Mesothelial cell of epicardium (in vitro differentiated cells): ENCODE results near the gene SHB. TPM values are rescaled to one million over a fixed set of nuclear protein-coding genes. Genes with fewer than 3 reads are reported as not detected.

Experiments used
- DNase-seq, 2 experiments: peaks; one replicate each; pipeline ENCODE4 v3.0.0; 2021; ENCODE audit warnings: low spot score in 2 of 2; ENCODE audit not compliant: unreplicated experiment in 2 of 2
- H3K27ac Mint-ChIP-seq: 2 replicates; pipeline ENCODE4 v1.8.0; 2021; ENCODE audit warnings: mixed read lengths
- H3K27me3 Mint-ChIP-seq: 2 replicates; pipeline ENCODE4 v1.8.0; 2021; ENCODE audit warnings: low read depth, mixed read lengths
- H3K36me3 Mint-ChIP-seq: 2 replicates; pipeline ENCODE4 v1.8.0; 2021; ENCODE audit warnings: mixed read lengths
- H3K4me1 Mint-ChIP-seq: 2 replicates; pipeline ENCODE4 v1.8.0; 2021; ENCODE audit warnings: mixed read lengths
- H3K4me3 Mint-ChIP-seq: 2 replicates; pipeline ENCODE4 v1.8.0; 2021; ENCODE audit warnings: mild to moderate bottlenecking, moderate library complexity, mixed read lengths
- H3K9me3 Mint-ChIP-seq: 2 replicates; pipeline ENCODE4 v1.8.0; 2021; ENCODE audit warnings: mixed read lengths
- total RNA-seq: library from RNA; stranded (reverse); gene quantifications from 3 replicates; pipeline ENCODE4 v1.2.1, GENCODE V29; 2021
- TF ChIP-seq, protein P1 (sequence below): fragments of 200-600 bp; sonication (generic); IDR thresholded peaks from one replicate; pipeline ENCODE4 v1.5.0; 2021; ENCODE audit warnings: antibody characterized with exemption; ENCODE audit not compliant: unreplicated experiment

The SHB gene
- total RNA-seq, 1 donor from 2014 or later, result 35.5 TPM

DNA sequence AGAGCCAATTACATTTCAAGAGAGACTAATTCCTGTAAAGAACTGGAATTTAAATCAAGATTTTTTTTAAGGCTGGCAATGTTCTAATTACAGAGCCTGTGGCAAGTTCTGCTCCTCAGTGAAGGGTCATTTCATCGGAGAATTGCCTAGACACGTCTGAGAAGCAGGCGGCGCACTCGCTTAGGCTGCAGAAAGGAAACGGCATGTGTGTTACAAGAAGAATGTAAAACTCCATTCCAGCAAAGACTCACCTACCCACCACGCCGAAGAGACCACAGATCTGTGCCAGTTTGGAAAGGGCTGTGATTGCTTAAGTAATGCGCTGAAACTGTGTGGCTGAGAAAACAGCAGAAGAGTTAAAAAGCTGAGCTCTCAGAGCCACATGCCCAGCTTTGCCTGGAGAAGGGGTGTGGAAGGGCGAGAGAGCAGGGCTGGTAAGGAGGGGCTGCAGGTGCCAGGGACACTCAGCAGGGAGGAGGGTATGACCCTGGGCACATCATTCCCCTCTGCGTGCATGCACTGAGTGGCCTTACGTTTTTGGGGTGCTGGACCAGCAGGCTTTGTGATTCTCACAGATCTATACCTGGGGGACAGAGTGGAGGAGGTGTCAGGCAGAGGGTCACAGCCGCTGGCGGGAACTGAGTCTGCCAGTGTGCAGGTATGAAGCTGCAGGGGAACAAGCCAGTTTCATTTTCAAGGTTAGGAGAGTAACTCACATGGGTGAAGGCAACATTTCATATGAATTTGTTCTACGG, 147.3 kb downstream of the SHB start:
- no peaks in the 10 kb centered on the region for H3K27me3 Mint-ChIP-seq
- peaks cover 2% of the 10 kb centered on the region for H3K36me3 Mint-ChIP-seq
- no peaks in the 10 kb centered on the region for H3K9me3 Mint-ChIP-seq
- peak overlapping the region; percentile 85 for H3K27ac Mint-ChIP-seq
- H3K4me3 Mint-ChIP-seq, result peak overlapping the region; percentile 1
- TF ChIP-seq, protein P1, sequence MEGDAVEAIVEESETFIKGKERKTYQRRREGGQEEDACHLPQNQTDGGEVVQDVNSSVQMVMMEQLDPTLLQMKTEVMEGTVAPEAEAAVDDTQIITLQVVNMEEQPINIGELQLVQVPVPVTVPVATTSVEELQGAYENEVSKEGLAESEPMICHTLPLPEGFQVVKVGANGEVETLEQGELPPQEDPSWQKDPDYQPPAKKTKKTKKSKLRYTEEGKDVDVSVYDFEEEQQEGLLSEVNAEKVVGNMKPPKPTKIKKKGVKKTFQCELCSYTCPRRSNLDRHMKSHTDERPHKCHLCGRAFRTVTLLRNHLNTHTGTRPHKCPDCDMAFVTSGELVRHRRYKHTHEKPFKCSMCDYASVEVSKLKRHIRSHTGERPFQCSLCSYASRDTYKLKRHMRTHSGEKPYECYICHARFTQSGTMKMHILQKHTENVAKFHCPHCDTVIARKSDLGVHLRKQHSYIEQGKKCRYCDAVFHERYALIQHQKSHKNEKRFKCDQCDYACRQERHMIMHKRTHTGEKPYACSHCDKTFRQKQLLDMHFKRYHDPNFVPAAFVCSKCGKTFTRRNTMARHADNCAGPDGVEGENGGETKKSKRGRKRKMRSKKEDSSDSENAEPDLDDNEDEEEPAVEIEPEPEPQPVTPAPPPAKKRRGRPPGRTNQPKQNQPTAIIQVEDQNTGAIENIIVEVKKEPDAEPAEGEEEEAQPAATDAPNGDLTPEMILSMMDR, result no peak
- H3K4me1 Mint-ChIP-seq, result peaks cover 40% of the 10 kb centered on the region
- DNase-seq, result no peak

DNA sequence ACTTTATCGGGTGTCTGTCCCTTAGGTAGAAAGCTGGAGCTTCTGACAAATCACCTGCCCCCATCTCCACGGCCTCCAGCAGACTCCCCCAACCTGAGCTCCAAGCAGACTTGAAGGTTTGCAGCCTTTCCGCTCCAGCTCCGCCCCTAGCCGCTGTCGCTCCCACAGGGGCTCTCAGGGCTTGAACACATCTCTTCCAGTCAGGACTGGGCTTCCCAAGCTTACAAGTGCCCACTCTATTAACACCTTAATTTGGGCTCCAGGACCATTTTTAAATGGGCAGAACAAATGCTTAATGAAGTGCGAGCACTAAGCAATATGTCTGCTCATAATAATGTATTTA, 147.9 kb downstream of the SHB start:
- H3K36me3 Mint-ChIP-seq, result peaks cover 2% of the 10 kb centered on the region

DNA sequence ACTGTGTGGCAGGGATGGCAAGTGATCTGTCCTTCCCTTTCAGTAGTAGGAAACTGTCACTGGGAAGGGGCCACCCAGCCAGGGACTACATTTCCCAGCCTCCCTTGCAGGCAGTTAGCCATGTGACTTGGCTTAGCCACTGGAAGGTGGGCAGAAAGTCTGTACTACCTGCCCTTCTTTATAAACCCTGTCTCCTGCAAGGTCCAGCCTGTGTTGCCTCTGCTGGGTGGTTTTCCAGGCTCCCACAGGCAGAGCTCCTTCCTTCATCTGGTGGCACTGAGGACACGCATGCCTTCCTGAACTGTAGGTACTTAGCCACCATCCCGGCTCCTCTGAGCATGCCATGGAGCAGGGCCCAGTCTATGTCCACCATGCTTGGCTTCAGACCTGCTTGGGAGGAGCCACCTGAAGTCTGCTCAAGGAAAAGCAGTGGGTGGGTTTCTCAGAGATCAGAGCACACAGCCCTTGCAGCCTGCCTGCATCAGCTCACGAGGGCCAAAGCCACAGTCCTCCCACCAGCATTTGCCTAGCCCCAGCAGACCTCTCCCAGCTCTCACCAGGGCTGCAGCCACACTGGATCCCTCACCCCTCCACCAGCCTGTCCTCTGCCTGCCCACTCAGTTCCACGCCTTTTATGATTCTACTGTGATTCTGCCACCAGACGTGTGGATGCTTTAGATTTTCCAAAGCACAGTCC, 148.4 kb downstream of the SHB start:
- no peaks in the 10 kb centered on the region for H3K27me3 Mint-ChIP-seq
- no peak for DNase-seq

More for the DNA sequence above, 147.9 kb downstream of the SHB start:
- peak overlapping the region; percentile 85 for H3K27ac Mint-ChIP-seq
- H3K4me3 Mint-ChIP-seq, result no peak overlapping the region
- H3K9me3 Mint-ChIP-seq, result no peaks in the 10 kb centered on the region
- no peak for DNase-seq
- H3K4me1 Mint-ChIP-seq, result peaks cover 41% of the 10 kb centered on the region
- no peaks in the 10 kb centered on the region for H3K27me3 Mint-ChIP-seq
- TF ChIP-seq, protein P1, result no peak

DNA sequence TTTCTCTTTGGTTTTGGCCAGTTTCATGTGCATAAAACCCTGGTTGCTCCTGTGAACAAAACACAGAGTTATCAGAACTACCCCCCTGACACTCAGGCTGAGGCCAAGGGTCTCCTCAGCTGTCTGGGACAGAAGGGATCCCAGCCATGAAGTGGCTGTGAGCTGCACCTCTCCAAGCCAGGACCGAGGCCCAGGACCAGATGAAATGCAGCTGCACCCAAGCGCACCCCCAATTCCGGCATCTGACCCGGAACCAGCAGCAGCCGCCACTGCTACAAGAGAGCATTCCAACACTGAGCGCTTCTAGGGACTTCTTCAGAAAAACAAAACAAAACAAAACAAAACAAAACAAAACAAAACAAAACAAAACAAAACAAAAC, 149.1 kb downstream of the SHB start:
- H3K4me1 Mint-ChIP-seq, result peaks cover 39% of the 10 kb centered on the region
- no peaks in the 10 kb centered on the region for H3K9me3 Mint-ChIP-seq

More for the DNA sequence above, 148.4 kb downstream of the SHB start:
- TF ChIP-seq, protein P1, result no peak
- Mint-ChIP-seq H3K4me3 (no peak overlapping the region), H3K9me3 (no peaks in the 10 kb centered on the region), H3K36me3 (peaks cover 2% of the 10 kb centered on the region), H3K4me1 (peaks cover 41% of the 10 kb centered on the region), H3K27ac (peak overlapping the region; percentile 85)

DNA sequence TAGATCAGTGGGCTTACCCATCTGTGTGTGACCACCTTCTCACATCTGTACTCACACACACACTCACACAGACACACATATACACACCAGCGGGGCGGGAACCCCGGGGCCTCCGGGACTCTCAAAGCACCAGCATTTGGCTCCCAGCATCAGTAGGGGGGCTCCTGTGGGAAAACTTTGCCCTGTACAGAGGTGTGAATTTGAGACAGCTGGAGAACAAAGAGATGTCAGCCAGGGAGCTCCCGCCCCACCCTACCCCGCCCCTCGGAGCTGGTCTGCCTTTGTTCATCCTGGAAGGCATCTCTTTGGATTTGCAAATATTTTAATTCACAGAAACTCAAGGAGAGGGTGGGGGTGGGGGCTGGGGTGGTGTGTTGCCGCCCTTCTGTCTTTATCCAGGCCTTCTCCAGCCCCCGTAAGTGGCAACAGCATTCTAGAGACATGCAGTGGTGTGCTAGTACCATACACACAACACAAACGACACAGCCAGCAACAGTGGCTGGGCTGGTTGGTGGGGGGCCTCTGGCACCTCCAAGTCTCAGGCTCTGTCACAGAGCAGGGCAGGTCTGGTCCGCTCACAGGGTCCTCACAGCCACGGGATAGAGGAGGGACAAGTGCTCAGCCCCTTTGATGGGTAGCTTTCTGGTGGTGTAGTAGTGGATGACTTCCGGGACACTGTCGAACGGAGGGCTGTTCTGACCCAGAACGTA, 149.6 kb downstream of the SHB start:
- Mint-ChIP-seq H3K4me1 (peaks cover 39% of the 10 kb centered on the region), H3K27ac (no peak overlapping the region)

More for the DNA sequence above, 149.1 kb downstream of the SHB start:
- Mint-ChIP-seq H3K4me3 (no peak overlapping the region), H3K27me3 (no peaks in the 10 kb centered on the region), H3K27ac (no peak overlapping the region), H3K36me3 (peaks cover 2% of the 10 kb centered on the region)
- TF ChIP-seq, protein P1, result no peak
- no peak for DNase-seq

More for the DNA sequence above, 149.6 kb downstream of the SHB start:
- no peak overlapping the region for H3K4me3 Mint-ChIP-seq
- no peak for DNase-seq
- TF ChIP-seq, protein P1, result no peak
- no peaks in the 10 kb centered on the region for H3K9me3 Mint-ChIP-seq
- H3K36me3 Mint-ChIP-seq, result peaks cover 2% of the 10 kb centered on the region
- H3K27me3 Mint-ChIP-seq, result no peaks in the 10 kb centered on the region
